Hematopoietic multipotent progenitor cell treated with erythropoietin and hydrocortisone succinate and interleukin-3 and kit ligand, for 15 days (in vitro differentiated cells): ENCODE measurements around the gene CALN1.

Experiments
- DNase-seq: peaks from one replicate; pipeline ENCODE4 v3.0.0-alpha.2; 2015; ENCODE audit warnings: low spot score

The CALN1 gene

DNA sequence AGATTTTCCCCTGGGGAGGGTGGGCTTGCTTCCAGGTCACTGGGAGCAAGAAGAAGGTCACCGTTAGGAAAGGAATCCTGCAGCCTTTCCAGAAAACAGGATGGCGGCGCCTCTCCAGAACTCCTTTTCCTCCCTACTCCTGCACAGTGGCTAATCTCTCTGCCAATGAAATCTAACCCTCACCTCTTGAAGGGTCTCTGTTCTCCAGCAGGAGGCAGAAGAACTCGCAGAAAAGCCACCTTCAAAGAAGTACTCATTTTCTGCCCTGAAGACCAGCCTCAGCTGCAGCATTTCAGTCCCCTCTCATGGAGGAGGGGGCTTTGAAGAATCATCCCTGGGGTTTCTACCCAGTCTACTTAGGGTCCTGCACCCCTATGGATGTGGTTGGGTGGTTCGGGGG, 626.9 kb downstream of the CALN1 start:
- no peak for DNase-seq

GRCh38 chr7:71784781-71785180, 627.4 kb downstream of the CALN1 start:
- no peak for DNase-seq

DNA sequence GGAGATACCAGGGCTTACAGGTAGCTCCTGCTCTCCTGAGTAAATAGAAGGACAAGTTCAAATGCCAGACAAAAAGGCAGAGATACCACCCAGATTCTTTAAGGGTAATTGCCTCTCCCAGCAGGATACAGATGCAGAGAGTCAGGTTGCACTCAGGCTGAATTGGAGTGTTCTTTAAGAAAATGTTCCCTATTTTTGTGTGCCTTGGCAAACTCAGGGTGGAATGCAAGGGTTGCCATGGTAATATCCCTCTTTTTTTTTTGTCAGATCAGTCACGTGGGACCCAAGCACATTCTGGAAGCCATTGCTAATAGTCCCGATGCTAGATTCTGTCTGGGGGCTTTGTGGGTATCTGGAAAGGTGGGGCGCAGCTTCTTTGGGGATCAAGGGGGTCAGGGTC, 628.0 kb downstream of the CALN1 start:
- DNase-seq: no peak

- DNase-seq: no peak
These were observed 628.4 kb downstream of the CALN1 start for GRCh38 chr7:71783779-71784178.

GRCh38 chr7:71782051-71782450, 630.1 kb downstream of the CALN1 start:
- no peak for DNase-seq

GRCh38 chr7:71780282-71780681, 631.9 kb downstream of the CALN1 start:
- DNase-seq: no peak

- no peak for DNase-seq
These were observed 634.9 kb downstream of the CALN1 start for GRCh38 chr7:71777278-71777677.

- DNase-seq: no peak
These were observed 635.4 kb downstream of the CALN1 start for GRCh38 chr7:71776726-71777125.

DNA sequence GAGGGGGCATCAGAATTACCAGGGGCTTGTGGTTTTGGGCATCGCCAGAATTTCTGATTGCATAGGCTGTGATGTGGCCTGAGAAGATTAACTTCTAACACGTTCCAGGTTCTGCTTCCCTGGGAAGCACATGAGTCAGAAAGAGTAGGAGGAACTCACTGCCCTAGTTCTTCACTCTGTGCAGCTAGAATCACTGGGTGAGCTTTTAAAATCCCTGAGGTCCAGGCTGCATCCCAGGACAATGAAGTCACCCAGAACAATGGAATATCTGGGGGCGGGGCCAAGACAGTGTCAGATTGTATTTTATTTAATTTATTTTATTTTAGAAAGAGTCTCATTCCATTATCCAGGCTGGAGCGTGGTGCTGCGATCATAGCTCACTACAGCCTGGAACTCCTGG, 636.5 kb downstream of the CALN1 start:
- DNase-seq: no peak

DNA sequence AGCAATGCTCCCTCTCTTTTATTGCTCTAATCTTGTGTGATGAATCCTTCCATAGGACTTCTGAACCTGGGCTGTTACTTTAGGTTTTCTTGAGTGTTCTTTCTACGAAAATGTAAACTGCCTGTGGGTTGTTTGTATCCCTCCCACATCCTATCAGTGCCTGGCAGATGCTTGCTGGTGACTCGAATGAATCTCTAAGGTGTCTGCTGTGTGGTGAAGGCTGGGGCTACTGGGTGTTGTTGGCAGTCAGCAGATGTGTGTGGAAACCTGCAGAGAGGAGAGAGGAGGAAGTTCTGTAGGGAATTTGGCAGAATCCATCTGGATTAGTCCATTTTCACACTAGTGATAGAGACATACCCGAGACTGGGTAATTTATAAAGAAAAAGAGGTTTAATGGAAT, 639.4 kb downstream of the CALN1 start:
- no peak for DNase-seq

GRCh38 chr7:71770269-71770907, 641.8 kb downstream of the CALN1 start:
- DNase-seq: no peak

DNA sequence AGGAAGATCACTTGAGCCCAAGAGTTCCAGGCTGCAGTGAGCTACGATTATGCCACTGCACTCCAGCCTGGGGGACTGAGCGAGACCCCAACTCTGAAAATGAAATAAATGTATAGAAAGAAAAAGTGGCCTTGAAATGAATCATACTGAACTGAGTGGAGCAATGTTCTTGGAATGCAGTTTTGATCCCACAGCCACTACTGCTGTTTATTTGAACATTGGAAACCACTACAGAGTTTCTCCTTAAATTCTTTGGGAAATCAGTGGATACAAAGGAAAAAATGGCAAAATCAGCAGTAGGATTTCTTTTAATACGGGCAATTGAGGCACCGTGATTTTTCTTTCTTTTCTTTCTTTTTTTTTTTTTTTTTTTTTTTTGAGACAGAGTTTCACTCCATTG, 642.8 kb downstream of the CALN1 start:
- DNase-seq: no peak

DNA sequence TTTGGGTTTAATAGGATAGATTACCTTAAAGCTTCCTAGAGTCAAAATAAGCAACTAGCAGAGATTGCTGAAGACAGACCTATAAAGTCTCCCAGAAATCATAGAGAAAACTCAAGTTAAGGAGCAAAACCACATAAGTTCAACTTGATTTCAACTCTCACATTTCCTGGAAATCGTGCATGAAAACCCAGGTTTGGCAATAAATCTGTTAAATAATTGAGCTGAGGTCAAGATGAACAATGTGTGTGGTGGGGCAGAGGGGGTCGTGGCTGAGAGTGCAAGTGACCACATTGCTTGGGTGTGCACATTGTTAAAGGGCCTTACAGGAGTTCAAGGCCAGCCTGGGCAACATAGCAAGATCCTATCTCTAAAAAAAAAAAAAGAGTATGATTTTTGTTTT, 643.7 kb downstream of the CALN1 start:
- DNase-seq: no peak

DNA sequence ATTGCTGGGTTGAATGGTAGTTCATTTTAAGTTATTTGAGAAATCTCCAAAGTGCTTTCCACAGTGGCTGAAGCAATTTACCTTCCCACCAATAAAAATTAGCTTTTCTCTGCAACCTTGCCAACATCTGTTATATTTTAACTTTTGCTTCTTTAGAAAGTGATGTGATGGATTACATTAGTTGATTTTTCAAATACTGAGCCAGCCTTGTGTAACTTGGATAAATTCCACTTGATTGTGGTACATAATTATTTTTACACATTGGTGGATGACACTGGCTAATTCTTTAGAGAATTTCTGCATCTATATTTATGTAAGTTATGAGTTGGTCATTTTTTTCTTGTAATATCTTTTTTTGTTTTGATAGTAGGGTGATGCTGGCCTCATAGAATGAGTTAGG, 646.1 kb downstream of the CALN1 start:
- no peak for DNase-seq

- no peak for DNase-seq
These were observed 650.8 kb downstream of the CALN1 start for GRCh38 chr7:71761336-71761735.

DNA sequence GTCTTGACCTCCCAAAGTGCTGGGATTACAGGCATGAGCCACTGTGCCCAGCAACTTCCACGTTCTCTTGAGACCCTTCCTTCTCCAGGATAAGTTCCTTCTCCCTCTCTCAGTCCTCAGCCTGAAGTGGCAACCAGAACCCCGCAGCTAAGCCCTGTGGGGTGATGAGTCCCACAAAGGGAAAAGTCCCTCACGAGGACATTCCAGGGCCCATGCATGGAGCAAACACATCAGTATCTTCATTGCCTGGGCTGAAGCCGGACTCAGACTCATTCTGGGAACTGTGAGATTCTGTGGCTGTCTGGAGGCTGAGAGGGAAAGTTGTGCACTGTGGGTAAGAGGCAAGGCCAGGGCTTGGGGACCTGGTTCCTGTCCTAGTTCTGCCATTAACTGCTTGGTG, 657.3 kb downstream of the CALN1 start:
- no peak for DNase-seq

GRCh38 chr7:71753956-71754664, 658.0 kb downstream of the CALN1 start:
- DNase-seq: no peak

DNA sequence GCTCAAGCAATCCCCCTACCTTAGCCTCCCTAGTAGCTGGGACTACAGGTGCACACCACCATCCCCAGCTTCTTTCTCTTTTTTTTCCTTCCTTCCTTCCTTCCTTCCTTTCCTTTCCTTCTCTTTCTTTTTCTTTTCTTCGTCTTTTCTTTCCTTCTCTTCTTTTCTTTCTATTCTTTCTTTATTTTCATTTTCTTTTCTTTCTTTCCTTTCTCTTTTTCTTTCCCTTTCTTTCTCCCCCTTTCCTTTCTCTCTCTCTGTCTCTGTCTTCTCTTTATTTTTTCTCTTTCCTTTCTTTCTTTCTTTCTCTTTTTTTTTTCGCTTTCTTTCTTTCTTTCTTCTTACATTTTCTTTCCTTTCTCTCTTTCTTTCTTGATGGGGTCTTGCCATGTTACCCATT, 658.9 kb downstream of the CALN1 start:
- DNase-seq: no peak

DNA sequence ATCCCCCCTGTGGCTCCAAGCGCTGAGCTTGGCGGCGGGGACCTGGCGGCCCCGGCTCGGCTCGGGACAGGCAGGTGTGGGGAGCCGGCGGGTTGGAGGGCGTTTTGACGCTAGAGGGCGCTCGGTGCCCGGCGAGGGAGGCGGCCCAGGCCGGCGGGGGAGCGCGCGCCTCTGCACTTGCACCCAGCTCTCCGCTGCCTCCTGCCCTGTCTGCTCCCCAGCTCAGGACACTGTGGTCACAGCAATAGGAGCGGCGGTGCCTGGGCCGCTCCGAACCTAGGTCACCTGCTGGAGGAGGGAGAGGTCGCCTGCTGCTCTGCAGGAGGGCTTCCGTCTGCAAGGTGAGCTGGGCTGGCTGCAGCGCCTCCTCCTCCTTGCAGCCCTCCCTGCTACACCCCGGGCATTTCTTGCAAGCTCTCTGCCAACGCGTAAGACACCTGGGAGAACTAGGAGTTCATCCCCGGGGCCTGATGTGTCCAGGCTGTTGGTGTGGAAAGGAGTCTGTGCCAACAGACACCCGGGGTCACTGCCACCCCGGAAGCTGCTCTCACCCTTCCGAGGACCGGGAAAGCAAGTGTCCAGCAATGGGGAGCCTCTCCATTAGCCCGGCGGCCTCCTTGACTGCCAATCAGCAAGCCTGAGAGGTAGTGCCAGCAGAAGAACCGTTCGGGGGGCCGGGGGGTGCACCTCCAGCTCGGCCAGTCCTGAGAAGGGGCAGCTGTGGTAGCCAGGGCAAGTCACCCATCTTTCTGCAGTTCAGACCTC, 659.8 kb downstream of the CALN1 start:
- DNase-seq: peak; percentile 16

DNA sequence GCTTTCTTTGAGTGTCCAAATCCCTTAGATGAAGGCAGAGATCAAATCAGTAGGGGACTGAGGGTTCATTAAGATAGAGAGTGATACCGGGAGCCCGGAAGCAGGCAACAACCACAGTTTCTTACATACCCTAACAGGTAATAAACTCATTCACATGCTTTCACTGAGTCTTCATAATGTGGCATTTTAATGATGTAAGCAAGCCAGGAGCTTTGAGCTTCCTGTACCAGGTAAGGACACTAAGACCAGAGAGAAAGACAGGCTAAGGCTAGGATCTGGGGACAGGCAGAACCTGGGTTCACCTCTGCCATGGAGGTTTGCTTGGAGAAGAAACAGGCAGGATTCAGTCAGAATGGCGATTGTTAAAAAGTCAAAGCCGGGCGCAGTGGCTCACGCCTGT, 661.8 kb downstream of the CALN1 start:
- DNase-seq: no peak

DNA sequence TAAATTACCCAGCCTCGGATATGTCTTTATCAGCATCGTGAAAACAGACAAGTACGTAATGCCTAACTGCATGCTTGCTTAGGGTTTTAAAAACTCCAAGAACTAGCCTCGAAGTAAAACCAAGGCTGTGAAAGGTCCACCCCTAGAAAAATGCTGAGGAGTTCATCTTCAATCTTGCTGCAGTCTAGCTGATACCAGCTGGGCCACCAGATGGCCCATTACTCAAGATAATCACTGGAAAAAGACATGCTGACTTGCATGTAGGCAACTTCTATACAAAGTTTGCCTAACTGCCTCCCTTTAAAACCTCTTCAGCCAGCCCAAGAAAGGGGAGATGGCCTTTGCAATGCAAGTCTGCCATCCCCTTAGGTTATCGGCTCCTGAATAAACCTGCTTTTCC, 666.1 kb downstream of the CALN1 start:
- DNase-seq: no peak

GRCh38 chr7:71740174-71740560, 672.0 kb downstream of the CALN1 start:
- DNase-seq: no peak

DNA sequence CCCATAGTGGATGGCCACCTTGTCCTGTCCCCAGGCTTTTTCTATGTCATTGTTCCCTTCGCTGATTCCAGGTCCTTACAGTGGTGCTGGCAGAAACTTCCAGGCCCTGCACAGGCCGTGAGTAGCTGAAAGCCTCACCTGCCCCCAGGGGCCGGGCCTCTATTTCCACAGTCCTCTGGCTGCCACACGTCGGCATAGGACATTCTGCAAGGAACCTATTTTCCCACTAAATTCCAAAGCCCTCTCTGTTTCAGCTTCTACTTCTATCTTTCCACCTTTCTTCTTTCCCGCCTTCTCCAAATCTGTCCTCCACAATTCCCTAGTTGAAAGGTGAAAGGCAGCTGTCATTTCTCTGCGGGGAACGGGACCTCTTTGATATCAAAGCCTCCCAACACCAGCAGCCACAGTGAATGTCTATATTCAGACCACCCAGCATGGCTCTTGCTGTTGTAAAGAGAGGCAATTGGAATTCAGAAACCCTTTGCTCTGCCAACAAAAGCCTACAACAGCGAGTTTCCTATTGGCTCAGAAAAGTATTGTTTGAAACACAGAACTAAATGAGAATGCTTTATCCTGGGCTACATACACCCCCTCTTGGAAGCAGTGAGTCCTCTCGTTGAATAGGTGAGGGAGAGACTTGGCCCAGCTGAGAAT, 672.5 kb downstream of the CALN1 start:
- no peak for DNase-seq
